ENCODE results near the gene SPATS2. TPM values are rescaled to one million over a fixed set of nuclear protein-coding genes. Genes with fewer than 3 reads are reported as not detected.
"Not testable (repeated sequence)": the region's sequence is repeated elsewhere in the genome, so short reads cannot be mapped to it uniquely, and the experiment has no call there.

The SPATS2 gene
- total RNA-seq, 1 donor from 2014 or later = 46.3 TPM

GRCh38 chr12:49503674-49504180, 136.5 kb downstream of the SPATS2 start:
- peak; percentile 80 for FAIRE-seq
- peak overlapping the region; percentile 77 for H3K27ac ChIP-seq (ENCODE audit: low read depth, low read length)
- peaks cover 17% of the 10 kb centered on the region for H3K36me3 Mint-ChIP-seq (ENCODE audit: low read depth, unreplicated experiment)

GRCh38 chr12:49505672-49506071, 138.4 kb downstream of the SPATS2 start:
- Mint-ChIP-seq H3K27me3 (ENCODE audit: low read depth, unreplicated experiment) (no peaks in the 10 kb centered on the region), H3K4me1 (ENCODE audit: low read depth, unreplicated experiment) (peaks cover 11% of the 10 kb centered on the region), H3K4me3 (ENCODE audit: unreplicated experiment) (no peak overlapping the region), H3K9me3 (ENCODE audit: unreplicated experiment) (no peaks in the 10 kb centered on the region), H3K27ac (ENCODE audit: unreplicated experiment) (no peak overlapping the region), H3K36me3 (ENCODE audit: low read depth, unreplicated experiment) (peaks cover 12% of the 10 kb centered on the region)
- peak; percentile 12 for DNase-seq (ENCODE audit: low read depth)
- Histone ChIP-seq H3K27me3 (ENCODE audit: insufficient read depth, low read length) (no peaks in the 10 kb centered on the region), H3K27ac (ENCODE audit: low read depth, low read length) (peak overlapping the region; percentile 75), H3K9ac (ENCODE audit: low read length) (no peak overlapping the region), H2AFZ (ENCODE audit: low read depth, low read length) (no peak overlapping the region), H3K79me2 (ENCODE audit: insufficient read depth, low read length) (no peaks in the 10 kb centered on the region), H4K20me1 (ENCODE audit: insufficient read depth, low read length) (no peaks in the 10 kb centered on the region), H3K4me3 (ENCODE audit: insufficient read depth, low read depth, low read length) (no peak overlapping the region), H3K9me3 (ENCODE audit: insufficient read depth, low read depth, low read length) (no peaks in the 10 kb centered on the region), H3K4me2 (ENCODE audit: low read length) (peak overlapping the region; percentile 8), H3K36me3 (ENCODE audit: insufficient read depth, low read length) (peaks cover 7% of the 10 kb centered on the region), H3K4me1 (ENCODE audit: insufficient read depth, low read length) (peaks cover 27% of the 10 kb centered on the region)
- TF ChIP-seq EZH2 (IDR thresholded peaks at IDR 0.05; ENCODE audit: insufficient read depth, low read length) = no peak
- no peak for TF ChIP-seq CTCF (IDR thresholded peaks at IDR 0.05; ENCODE audit: insufficient read depth, low read depth, low read length)
- FAIRE-seq = no peak

More at GRCh38 chr12:49503674-49504180, 136.5 kb downstream of the SPATS2 start:
- no peaks in the 10 kb centered on the region for H3K79me2 ChIP-seq (ENCODE audit: insufficient read depth, low read length)
- no peak overlapping the region for H3K27ac Mint-ChIP-seq (ENCODE audit: unreplicated experiment)
- no peak overlapping the region for H2AFZ ChIP-seq (ENCODE audit: low read depth, low read length)
- H3K4me3 ChIP-seq (ENCODE audit: insufficient read depth, low read depth, low read length) = no peak overlapping the region
- TF ChIP-seq CTCF (IDR thresholded peaks at IDR 0.05; ENCODE audit: insufficient read depth, low read depth, low read length) (no peak), EZH2 (IDR thresholded peaks at IDR 0.05; ENCODE audit: insufficient read depth, low read length) (no peak)
- peaks cover 15% of the 10 kb centered on the region for H3K36me3 ChIP-seq (ENCODE audit: insufficient read depth, low read length)
- no peak overlapping the region for H3K4me3 Mint-ChIP-seq (ENCODE audit: unreplicated experiment)
- H3K4me1 ChIP-seq (ENCODE audit: insufficient read depth, low read length) = peaks cover 27% of the 10 kb centered on the region
- H3K4me1 Mint-ChIP-seq (ENCODE audit: low read depth, unreplicated experiment) = peaks cover 11% of the 10 kb centered on the region
- H3K9me3 ChIP-seq (ENCODE audit: insufficient read depth, low read depth, low read length) = no peaks in the 10 kb centered on the region
- peak; percentile 81 for DNase-seq (ENCODE audit: low read depth)
- H3K9ac ChIP-seq (ENCODE audit: low read length) = peak overlapping the region; percentile 14
- peak overlapping the region; percentile 68 for H3K4me2 ChIP-seq (ENCODE audit: low read length)
- no peaks in the 10 kb centered on the region for H3K27me3 Mint-ChIP-seq (ENCODE audit: low read depth, unreplicated experiment)
- no peaks in the 10 kb centered on the region for H3K27me3 ChIP-seq (ENCODE audit: insufficient read depth, low read length)
- H4K20me1 ChIP-seq (ENCODE audit: insufficient read depth, low read length) = no peaks in the 10 kb centered on the region
- H3K9me3 Mint-ChIP-seq (ENCODE audit: unreplicated experiment) = no peaks in the 10 kb centered on the region

- Mint-ChIP-seq H3K27ac (ENCODE audit: unreplicated experiment) (peak overlapping the region; percentile 60), H3K4me1 (ENCODE audit: low read depth, unreplicated experiment) (peaks cover 14% of the 10 kb centered on the region), H3K9me3 (ENCODE audit: unreplicated experiment) (no peaks in the 10 kb centered on the region), H3K27me3 (ENCODE audit: low read depth, unreplicated experiment) (no peaks in the 10 kb centered on the region), H3K4me3 (ENCODE audit: unreplicated experiment) (no peak overlapping the region), H3K36me3 (ENCODE audit: low read depth, unreplicated experiment) (peaks cover 7% of the 10 kb centered on the region)
- H3K27me3 ChIP-seq (ENCODE audit: insufficient read depth, low read length) = no peaks in the 10 kb centered on the region
- H4K20me1 ChIP-seq (ENCODE audit: insufficient read depth, low read length) = no peaks in the 10 kb centered on the region
- H3K4me3 ChIP-seq (ENCODE audit: insufficient read depth, low read depth, low read length) = no peak overlapping the region
- peak; percentile 97 for DNase-seq (ENCODE audit: low read depth)
- H3K9me3 ChIP-seq (ENCODE audit: insufficient read depth, low read depth, low read length) = no peaks in the 10 kb centered on the region
- H3K4me1 ChIP-seq (ENCODE audit: insufficient read depth, low read length) = peaks cover 27% of the 10 kb centered on the region
- peak overlapping the region; percentile 54 for H3K4me2 ChIP-seq (ENCODE audit: low read length)
- peak; percentile 63 for FAIRE-seq
- no peaks in the 10 kb centered on the region for H3K79me2 ChIP-seq (ENCODE audit: insufficient read depth, low read length)
- no peaks in the 10 kb centered on the region for H3K36me3 ChIP-seq (ENCODE audit: insufficient read depth, low read length)
- peak overlapping the region; percentile 77 for H3K27ac ChIP-seq (ENCODE audit: low read depth, low read length)
- no peak overlapping the region for H2AFZ ChIP-seq (ENCODE audit: low read depth, low read length)
- peak overlapping the region; percentile 41 for H3K9ac ChIP-seq (ENCODE audit: low read length)
- TF ChIP-seq CTCF (IDR thresholded peaks at IDR 0.05; ENCODE audit: insufficient read depth, low read depth, low read length) (no peak), EZH2 (IDR thresholded peaks at IDR 0.05; ENCODE audit: insufficient read depth, low read length) (no peak)
Measured at GRCh38 chr12:49507139-49507538, 139.9 kb downstream of the SPATS2 start.

GRCh38 chr12:49509681-49510080, 142.4 kb downstream of the SPATS2 start:
- H3K4me3 Mint-ChIP-seq (ENCODE audit: unreplicated experiment); H3K9me3 Mint-ChIP-seq (ENCODE audit: unreplicated experiment); H3K79me2 ChIP-seq (ENCODE audit: insufficient read depth, low read length); H3K27me3 Mint-ChIP-seq (ENCODE audit: low read depth, unreplicated experiment); H4K20me1 ChIP-seq (ENCODE audit: insufficient read depth, low read length); H3K27ac Mint-ChIP-seq (ENCODE audit: unreplicated experiment); H3K4me2 ChIP-seq (ENCODE audit: low read length); H3K9me3 ChIP-seq (ENCODE audit: insufficient read depth, low read depth, low read length); DNase-seq (ENCODE audit: low read depth); H3K9ac ChIP-seq (ENCODE audit: low read length); FAIRE-seq; H3K36me3 ChIP-seq (ENCODE audit: insufficient read depth, low read length); H3K27ac ChIP-seq (ENCODE audit: low read depth, low read length); H3K4me1 Mint-ChIP-seq (ENCODE audit: low read depth, unreplicated experiment); H3K4me3 ChIP-seq (ENCODE audit: insufficient read depth, low read depth, low read length); H3K36me3 Mint-ChIP-seq (ENCODE audit: low read depth, unreplicated experiment); H3K27me3 ChIP-seq (ENCODE audit: insufficient read depth, low read length); H2AFZ ChIP-seq (ENCODE audit: low read depth, low read length): not testable (repeated sequence)
- H3K4me1 ChIP-seq (ENCODE audit: insufficient read depth, low read length) = peaks cover 22% of the 10 kb centered on the region
